CD14-positive monocyte (primary cell): ENCODE data around the gene CFAP90. TPM values are rescaled to one million over a fixed set of nuclear protein-coding genes. Genes with fewer than 3 reads are reported as not detected.

Experiments used
- DNase-seq, 3 donors: peaks; one replicate each; pipeline ENCODE4 v3.0.0-alpha.2; 2011 to 2022
- H2AFZ ChIP-seq: 2 replicates; pipeline ENCODE4 v1.6.0; 2012; ENCODE audit warnings: mild to moderate bottlenecking, low read depth, low read length, inconsistent platforms; ENCODE audit not compliant: insufficient read depth, poor library complexity, severe bottlenecking
- H3K27ac ChIP-seq, 2 donors: 1 replicate in 1 of 2; 2 replicates in 1 of 2; pipeline ENCODE4 v1.5.1; 2012 to 2013; ENCODE audit warnings: low read length in 2 of 2, control low read depth in 1 of 2, inconsistent platforms in 1 of 2, low read depth in 1 of 2, mild to moderate bottlenecking in 1 of 2
- H3K27me3 ChIP-seq, 2 donors: one replicate each; pipeline versions ENCODE4 v1.6.0 to v1.6.1; 2011 to 2013; ENCODE audit warnings: low read length in 2 of 2; ENCODE audit not compliant: control insufficient read depth in 2 of 2, insufficient read depth in 2 of 2
- H3K36me3 ChIP-seq, 2 donors: replicated peaks in 1 of 2; 1 replicate in 1 of 2; 2 replicates in 1 of 2; pipeline versions ENCODE4 v1.5.1 to v1.6.1; 2012 to 2013; ENCODE audit warnings: low read length in 2 of 2, control low read depth in 1 of 2, inconsistent platforms in 1 of 2, mild to moderate bottlenecking in 1 of 2; ENCODE audit not compliant: insufficient read depth in 2 of 2, control insufficient read depth in 1 of 2
- H3K4me1 ChIP-seq, 2 donors: 1 replicate in 1 of 2; 2 replicates in 1 of 2; pipeline versions ENCODE4 v1.5.1 to v1.6.1; 2012 to 2013; ENCODE audit warnings: low read length in 2 of 2, control low read depth in 1 of 2, inconsistent platforms in 1 of 2, mild to moderate bottlenecking in 1 of 2, moderate library complexity in 1 of 2; ENCODE audit not compliant: insufficient read depth in 2 of 2, control insufficient read depth in 1 of 2
- H3K4me2 ChIP-seq: replicated peaks from 2 replicates; pipeline ENCODE3; 2012; ENCODE audit warnings: low read length, moderate library complexity, mild to moderate bottlenecking; ENCODE audit not compliant: poor library complexity, severe bottlenecking; ENCODE audit errors: extremely low read depth
- H3K4me3 ChIP-seq, 3 experiments: fragments of 200-600 bp in 1 of 3; sonication (generic) in 1 of 3; replicated peaks in 1 of 3; 1 replicate in 2 of 3; 2 replicates in 1 of 3; pipeline ENCODE4 v1.5.1; 2011 to 2013; ENCODE audit warnings: low read length in 3 of 3, mild to moderate bottlenecking in 3 of 3, control low read depth in 2 of 3, low read depth in 2 of 3, inconsistent platforms in 1 of 3, moderate library complexity in 1 of 3
- H3K79me2 ChIP-seq: 2 replicates; pipeline ENCODE4 v1.6.0; 2012; ENCODE audit warnings: mild to moderate bottlenecking, control low read depth, inconsistent platforms, low read length, moderate library complexity; ENCODE audit not compliant: insufficient read depth
- H3K9ac ChIP-seq: 2 replicates; pipeline ENCODE4 v1.6.0; 2017; ENCODE audit warnings: low read length, mild to moderate bottlenecking; ENCODE audit not compliant: insufficient read depth, poor library complexity, severe bottlenecking
- H3K9me3 ChIP-seq, 2 donors: replicated peaks in 1 of 2; 1 replicate in 1 of 2; 2 replicates in 1 of 2; pipeline versions ENCODE4 v1.5.1 to v1.6.1; 2012 to 2013; ENCODE audit warnings: low read length in 2 of 2, control low read depth in 1 of 2; ENCODE audit not compliant: control insufficient read depth in 1 of 2, insufficient read depth in 1 of 2
- H4K20me1 ChIP-seq: 2 replicates; pipeline ENCODE4 v1.6.0; 2012; ENCODE audit warnings: mild to moderate bottlenecking, low read length, control low read depth, moderate library complexity; ENCODE audit not compliant: insufficient read depth
- H3K27ac Mint-ChIP-seq, 7 donors: one replicate each; pipeline ENCODE4 v1.8.0; 2020; ENCODE audit warnings: mild to moderate bottlenecking in 7 of 7, mixed read lengths in 7 of 7, moderate library complexity in 6 of 7, inconsistent platforms in 2 of 7
- H3K27me3 Mint-ChIP-seq, 3 donors: one replicate each; pipeline ENCODE4 v1.8.0; 2021 to 2022; ENCODE audit warnings: low read depth in 3 of 3, mild to moderate bottlenecking in 3 of 3, mixed read lengths in 3 of 3, moderate library complexity in 3 of 3, inconsistent platforms in 1 of 3
- H3K36me3 Mint-ChIP-seq, 2 donors: one replicate each; pipeline ENCODE4 v1.8.0; 2020; ENCODE audit warnings: mixed read lengths in 2 of 2, inconsistent platforms in 1 of 2, mild to moderate bottlenecking in 1 of 2
- H3K4me1 Mint-ChIP-seq: one replicate; pipeline ENCODE4 v1.8.0; 2020; ENCODE audit warnings: mild to moderate bottlenecking, mixed read lengths
- H3K4me3 Mint-ChIP-seq, 2 donors: one replicate each; pipeline ENCODE4 v1.8.0; 2020; ENCODE audit warnings: mild to moderate bottlenecking in 2 of 2, mixed read lengths in 2 of 2, moderate library complexity in 1 of 2
- H3K9me3 Mint-ChIP-seq, 7 donors: one replicate each; pipeline ENCODE4 v1.8.0; 2020 to 2022; ENCODE audit warnings: mixed read lengths in 7 of 7, mild to moderate bottlenecking in 6 of 7, moderate library complexity in 6 of 7, inconsistent platforms in 2 of 7
- WGBS: methylation state at CpG from one replicate; pipeline ENCODE4 v1.1.5; 2013; ENCODE audit warnings: missing lambda C conversion rate; ENCODE audit not compliant: insufficient coverage; 5-methylcytosine and 5-hydroxymethylcytosine counted together
- intact Hi-C, 2 donors: fragments of 100-400 bp; cut with micrococcal nuclease; formaldehyde crosslinking; loops; one replicate each; pipeline versions ENCODE4 v1.15.0 to v1.15.1; 2023
- polyA plus RNA-seq, 3 donors: library from polyadenylated mRNA; depleted of rRNA in 1 of 3; unstranded in 2 of 3; stranded (reverse) in 1 of 3; fragments of 300-500 nt in 2 of 3; fragments of >200 nt in 1 of 3; fragmentation: Illumina TruSeq in 2 of 3; gene quantifications; 1 replicate in 2 of 3; 2 replicates in 1 of 3; pipeline ENCODE4 v1.2.3, GENCODE V29; 2012 to 2021
- TF ChIP-seq, protein P1 (sequence below): fragments of 200-600 bp; IDR thresholded peaks from one replicate; pipeline ENCODE4 v1.8.0; 2022; ENCODE audit warnings: antibody characterized with exemption, mild to moderate bottlenecking

Gene CFAP90
- polyA plus RNA-seq, 3 donors = not detected

DNA sequence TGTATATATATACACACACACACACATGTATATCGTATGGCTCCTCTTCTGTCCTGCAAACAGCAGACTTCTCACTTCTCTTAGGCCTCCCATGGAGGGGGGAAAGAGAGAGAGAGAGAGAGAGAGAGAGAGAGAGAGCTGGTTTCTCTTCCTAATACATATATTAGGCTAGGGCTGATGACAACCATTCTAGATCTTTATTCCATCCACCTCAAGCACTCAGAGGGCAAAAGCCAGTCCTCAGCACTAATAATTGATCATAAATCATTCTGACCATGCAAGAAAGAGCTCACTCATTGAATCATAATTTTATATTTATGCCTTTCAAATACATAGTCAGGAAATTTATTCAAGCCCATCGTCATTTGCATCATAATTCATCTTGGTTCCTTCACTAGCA is 47.0 kb downstream of the CFAP90 start:
- intact Hi-C loops = no loop called here
- Histone ChIP-seq H3K4me3 (no peak overlapping the region), H3K36me3 (no peaks in the 10 kb centered on the region), H3K9me3 (peaks cover 0 to 3% of the 10 kb centered on the region in 2 donors), H2AFZ (no peak overlapping the region), H4K20me1 (no peaks in the 10 kb centered on the region), H3K79me2 (no peaks in the 10 kb centered on the region), H3K4me2 (no peak overlapping the region), H3K27me3 (no peaks in the 10 kb centered on the region), H3K4me1 (peaks cover 16 to 20% of the 10 kb centered on the region in 2 donors), H3K9ac (no peak overlapping the region), H3K27ac (no peak overlapping the region)
- TF ChIP-seq, protein P1, sequence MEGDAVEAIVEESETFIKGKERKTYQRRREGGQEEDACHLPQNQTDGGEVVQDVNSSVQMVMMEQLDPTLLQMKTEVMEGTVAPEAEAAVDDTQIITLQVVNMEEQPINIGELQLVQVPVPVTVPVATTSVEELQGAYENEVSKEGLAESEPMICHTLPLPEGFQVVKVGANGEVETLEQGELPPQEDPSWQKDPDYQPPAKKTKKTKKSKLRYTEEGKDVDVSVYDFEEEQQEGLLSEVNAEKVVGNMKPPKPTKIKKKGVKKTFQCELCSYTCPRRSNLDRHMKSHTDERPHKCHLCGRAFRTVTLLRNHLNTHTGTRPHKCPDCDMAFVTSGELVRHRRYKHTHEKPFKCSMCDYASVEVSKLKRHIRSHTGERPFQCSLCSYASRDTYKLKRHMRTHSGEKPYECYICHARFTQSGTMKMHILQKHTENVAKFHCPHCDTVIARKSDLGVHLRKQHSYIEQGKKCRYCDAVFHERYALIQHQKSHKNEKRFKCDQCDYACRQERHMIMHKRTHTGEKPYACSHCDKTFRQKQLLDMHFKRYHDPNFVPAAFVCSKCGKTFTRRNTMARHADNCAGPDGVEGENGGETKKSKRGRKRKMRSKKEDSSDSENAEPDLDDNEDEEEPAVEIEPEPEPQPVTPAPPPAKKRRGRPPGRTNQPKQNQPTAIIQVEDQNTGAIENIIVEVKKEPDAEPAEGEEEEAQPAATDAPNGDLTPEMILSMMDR = no peak
- peak overlapping the region in 2 of 7 donors; percentile 52 to 83 for H3K27ac Mint-ChIP-seq
- H3K4me3 Mint-ChIP-seq = no peak overlapping the region
- no CpG with 5 or more reads among the region's 2 CpGs for WGBS
- H3K4me1 Mint-ChIP-seq = peaks cover 22% of the 10 kb centered on the region
- H3K27me3 Mint-ChIP-seq = peaks cover 0 to 3% (median 0%) of the 10 kb centered on the region in 3 donors
- no peak for DNase-seq
- H3K36me3 Mint-ChIP-seq = no peaks in the 10 kb centered on the region
- peaks cover 0 to 6% (median 3%) of the 10 kb centered on the region in 7 donors for H3K9me3 Mint-ChIP-seq

DNA sequence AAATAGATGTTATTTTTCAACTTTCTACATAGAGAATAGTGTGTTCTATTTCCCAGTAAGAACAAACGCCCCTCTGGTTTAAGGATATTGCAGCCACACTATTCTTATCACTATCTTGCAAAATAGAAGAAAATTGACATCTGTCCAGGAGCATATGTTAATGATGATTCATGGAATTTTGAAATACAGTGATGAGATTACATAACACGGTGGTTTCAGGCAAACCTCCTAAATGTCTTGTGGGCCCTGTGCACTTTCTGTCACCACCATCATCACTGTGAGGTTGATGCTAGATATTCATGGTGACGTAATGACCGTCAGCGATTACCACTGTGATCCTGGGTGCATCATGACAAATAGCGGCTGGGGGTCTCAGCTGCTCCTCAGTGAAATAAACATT is 48.1 kb downstream of the CFAP90 start:
- TF ChIP-seq, protein P1 = no peak
- no peaks in the 10 kb centered on the region for H3K27me3 ChIP-seq
- H3K9me3 ChIP-seq = peaks cover 0 to 3% of the 10 kb centered on the region in 2 donors
- H3K36me3 Mint-ChIP-seq = no peaks in the 10 kb centered on the region
- peak overlapping the region; percentile 0 to 42 for H3K27ac ChIP-seq
- DNase-seq = peak; percentile 86 to 96 (median 91)
- intact Hi-C loops = no loop called here
- H3K36me3 ChIP-seq = no peaks in the 10 kb centered on the region
- H2AFZ ChIP-seq = peak overlapping the region; percentile 2
- WGBS = no CpG with 5 or more reads among the region's 6 CpGs
- H3K9me3 Mint-ChIP-seq = peaks cover 0 to 6% (median 3%) of the 10 kb centered on the region in 7 donors
- H3K27me3 Mint-ChIP-seq = peaks cover 0 to 8% (median 2%) of the 10 kb centered on the region in 3 donors
- peaks cover 22% of the 10 kb centered on the region for H3K4me1 Mint-ChIP-seq
- H3K4me2 ChIP-seq = peak overlapping the region; percentile 24
- no peaks in the 10 kb centered on the region for H3K79me2 ChIP-seq
- no peaks in the 10 kb centered on the region for H4K20me1 ChIP-seq
- no peak overlapping the region for H3K9ac ChIP-seq
- H3K4me3 Mint-ChIP-seq = peak overlapping the region in 1 of 2 donors; percentile 39
- H3K4me1 ChIP-seq = peaks cover 16 to 20% of the 10 kb centered on the region in 2 donors
- H3K27ac Mint-ChIP-seq = peak overlapping the region; percentile 73 to 97 (median 90)
- no peak overlapping the region for H3K4me3 ChIP-seq
